Mesendoderm (in vitro differentiated cells): ENCODE data around the gene TMEM236.
"Not testable (repeated sequence)": the region's sequence is repeated elsewhere in the genome, so short reads cannot be mapped to it uniquely, and the experiment has no call there.

Experiments
- DNase-seq: peaks from one replicate; pipeline ENCODE4 v3.0.0; 2013
- H2AK5ac ChIP-seq: 2 replicates; pipeline ENCODE4 v1.6.1; 2013; ENCODE audit warnings: low read length, inconsistent platforms
- H2BK120ac ChIP-seq: 2 replicates; pipeline ENCODE4 v1.6.1; 2013; ENCODE audit warnings: low read depth, mild to moderate bottlenecking, low read length, moderate library complexity, mixed read lengths
- H2BK15ac ChIP-seq: replicated peaks from 2 replicates; pipeline ENCODE4 v1.6.1; 2013; ENCODE audit warnings: low read depth, mild to moderate bottlenecking, moderate library complexity
- H2BK5ac ChIP-seq: 2 replicates; pipeline ENCODE4 v1.6.1; 2013; ENCODE audit warnings: low read length, inconsistent platforms
- H3K18ac ChIP-seq: 2 replicates; pipeline ENCODE4 v1.6.1; 2013; ENCODE audit warnings: mild to moderate bottlenecking, low read length, mixed read lengths
- H3K23ac ChIP-seq: one replicate; pipeline ENCODE4 v1.6.1; 2013; ENCODE audit warnings: low read length
- H3K27ac ChIP-seq: 2 replicates; pipeline ENCODE4 v1.5.1; 2013; ENCODE audit warnings: low read depth, mild to moderate bottlenecking, inconsistent platforms, low read length, moderate library complexity
- H3K27me3 ChIP-seq: 2 replicates; pipeline ENCODE4 v1.6.1; 2013; ENCODE audit warnings: low read length, control low read depth, mild to moderate bottlenecking, inconsistent platforms; ENCODE audit not compliant: insufficient read depth, poor library complexity
- H3K36me3 ChIP-seq: 2 replicates; pipeline ENCODE4 v1.6.1; 2013; ENCODE audit warnings: low read length, inconsistent platforms; ENCODE audit not compliant: control insufficient read depth, insufficient read depth
- H3K4ac ChIP-seq: one replicate; pipeline ENCODE4 v1.6.1; 2013; ENCODE audit warnings: low read depth, mild to moderate bottlenecking, low read length, moderate library complexity
- H3K4me1 ChIP-seq: 2 replicates; pipeline ENCODE4 v1.6.1; 2013; ENCODE audit warnings: low read depth, low read length, inconsistent platforms; ENCODE audit not compliant: control insufficient read depth
- H3K4me2 ChIP-seq: 2 replicates; pipeline ENCODE4 v1.6.1; 2013; ENCODE audit warnings: low read length
- H3K4me3 ChIP-seq: 2 replicates; pipeline ENCODE4 v1.5.1; 2013; ENCODE audit warnings: mild to moderate bottlenecking, low read length
- H3K56ac ChIP-seq: one replicate; pipeline ENCODE4 v1.6.1; 2013; ENCODE audit warnings: low read length
- H3K79me1 ChIP-seq: 2 replicates; pipeline ENCODE4 v1.6.1; 2013; ENCODE audit warnings: low read length, inconsistent platforms
- H3K79me2 ChIP-seq: 2 replicates; pipeline ENCODE4 v1.6.1; 2013; ENCODE audit warnings: mild to moderate bottlenecking, low read length; ENCODE audit not compliant: control insufficient read depth, insufficient read depth
- H3K9ac ChIP-seq: 2 replicates; pipeline ENCODE4 v1.6.1; 2013; ENCODE audit warnings: low read length, inconsistent platforms
- H4K5ac ChIP-seq: one replicate; pipeline ENCODE4 v1.6.1; 2013; ENCODE audit warnings: low read length
- H4K8ac ChIP-seq: one replicate; pipeline ENCODE4 v1.6.1; 2013; ENCODE audit warnings: low read depth, mild to moderate bottlenecking, control low read depth, low read length, moderate library complexity
- WGBS: extraction: QIAGEN DNeasy Blood & Tissue Kit; methylation state at CpG from one replicate; pipeline ENCODE4 v1.1.7; 2013; ENCODE audit warnings: low lambda C conversion rate, missing lambda C conversion rate; ENCODE audit not compliant: insufficient coverage; ENCODE audit errors: extremely low coverage; 5-methylcytosine and 5-hydroxymethylcytosine counted together

TMEM236 gene

GRCh38 chr10:17712053-17712452 is 39.9 kb upstream of the TMEM236 start:
- Histone ChIP-seq H3K27ac (no peak overlapping the region), H3K4ac (no peak overlapping the region), H2AK5ac (no peak overlapping the region), H4K5ac (no peak overlapping the region), H2BK5ac (no peak overlapping the region), H2BK15ac (no peak overlapping the region), H3K79me2 (no peaks in the 10 kb centered on the region), H3K18ac (no peak overlapping the region), H3K4me3 (no peak overlapping the region), H3K23ac (no peak overlapping the region), H3K56ac (no peak overlapping the region), H3K27me3 (no peaks in the 10 kb centered on the region), H3K9ac (no peak overlapping the region), H4K8ac (no peak overlapping the region), H3K4me1 (no peaks in the 10 kb centered on the region), H3K79me1 (no peaks in the 10 kb centered on the region), H2BK120ac (no peak overlapping the region), H3K4me2 (no peak overlapping the region), H3K36me3 (peaks cover 4% of the 10 kb centered on the region)
- WGBS = no CpG with 5 or more reads among the region's 5 CpGs
- DNase-seq = no peak

GRCh38 chr10:17712717-17713471 is 39.1 kb upstream of the TMEM236 start:
- H3K79me1 ChIP-seq = no peaks in the 10 kb centered on the region
- no peak overlapping the region for H3K23ac ChIP-seq
- H3K56ac ChIP-seq = no peak overlapping the region
- H4K5ac ChIP-seq = no peak overlapping the region
- no peak overlapping the region for H3K4ac ChIP-seq
- no peak overlapping the region for H2BK120ac ChIP-seq
- H2AK5ac ChIP-seq = no peak overlapping the region
- no peak overlapping the region for H3K4me3 ChIP-seq
- H3K9ac ChIP-seq = no peak overlapping the region
- no peak overlapping the region for H2BK5ac ChIP-seq
- H3K4me1 ChIP-seq = no peaks in the 10 kb centered on the region
- H2BK15ac ChIP-seq = no peak overlapping the region
- WGBS = no CpG with 5 or more reads among the region's 18 CpGs
- no peak for DNase-seq
- no peak overlapping the region for H3K18ac ChIP-seq
- no peak overlapping the region for H3K4me2 ChIP-seq
- H3K27me3 ChIP-seq = no peaks in the 10 kb centered on the region
- no peak overlapping the region for H4K8ac ChIP-seq
- H3K36me3 ChIP-seq = peaks cover 4% of the 10 kb centered on the region
- no peak overlapping the region for H3K27ac ChIP-seq
- H3K79me2 ChIP-seq = no peaks in the 10 kb centered on the region

- H3K27me3 ChIP-seq = no peaks in the 10 kb centered on the region
- H3K4me2 ChIP-seq = no peak overlapping the region
- WGBS = no CpG with 5 or more reads among the region's 10 CpGs
- H3K56ac ChIP-seq = no peak overlapping the region
- no peak overlapping the region for H2AK5ac ChIP-seq
- no peak overlapping the region for H4K8ac ChIP-seq
- no peak overlapping the region for H3K27ac ChIP-seq
- no peak overlapping the region for H3K9ac ChIP-seq
- H3K36me3 ChIP-seq = peaks cover 4% of the 10 kb centered on the region
- no peak overlapping the region for H3K4me3 ChIP-seq
- H3K4me1 ChIP-seq = no peaks in the 10 kb centered on the region
- H4K5ac ChIP-seq = no peak overlapping the region
- H2BK15ac ChIP-seq = no peak overlapping the region
- no peak overlapping the region for H2BK5ac ChIP-seq
- H3K79me2 ChIP-seq = no peaks in the 10 kb centered on the region
- no peaks in the 10 kb centered on the region for H3K79me1 ChIP-seq
- H3K18ac ChIP-seq = no peak overlapping the region
- no peak for DNase-seq
- H3K4ac ChIP-seq = no peak overlapping the region
- H2BK120ac ChIP-seq = no peak overlapping the region
- no peak overlapping the region for H3K23ac ChIP-seq
Observed at GRCh38 chr10:17713758-17714157, 38.2 kb upstream of the TMEM236 start.

- H2BK15ac ChIP-seq = no peak overlapping the region
- H2AK5ac ChIP-seq = no peak overlapping the region
- no peak overlapping the region for H2BK120ac ChIP-seq
- no peak overlapping the region for H3K18ac ChIP-seq
- no peak overlapping the region for H4K5ac ChIP-seq
- DNase-seq = no peak
- no peaks in the 10 kb centered on the region for H3K79me2 ChIP-seq
- H3K36me3 ChIP-seq = peaks cover 4% of the 10 kb centered on the region
- H3K9ac ChIP-seq = no peak overlapping the region
- H3K4me1 ChIP-seq = no peaks in the 10 kb centered on the region
- H3K56ac ChIP-seq = no peak overlapping the region
- H3K4me3 ChIP-seq = no peak overlapping the region
- H3K27ac ChIP-seq = no peak overlapping the region
- H3K27me3 ChIP-seq = no peaks in the 10 kb centered on the region
- no CpG with 5 or more reads among the region's 4 CpGs for WGBS
- no peak overlapping the region for H3K23ac ChIP-seq
- no peak overlapping the region for H2BK5ac ChIP-seq
- H3K79me1 ChIP-seq = no peaks in the 10 kb centered on the region
- no peak overlapping the region for H4K8ac ChIP-seq
- no peak overlapping the region for H3K4ac ChIP-seq
- H3K4me2 ChIP-seq = no peak overlapping the region
Observed at GRCh38 chr10:17716161-17716560, 35.8 kb upstream of the TMEM236 start.

GRCh38 chr10:17722317-17723014 is 29.5 kb upstream of the TMEM236 start:
- H2BK15ac ChIP-seq, H2BK120ac ChIP-seq, H3K4ac ChIP-seq, H3K9ac ChIP-seq, H3K4me2 ChIP-seq, H3K4me3 ChIP-seq, H4K5ac ChIP-seq, H3K79me2 ChIP-seq, H3K27ac ChIP-seq, DNase-seq, H3K23ac ChIP-seq, H3K27me3 ChIP-seq, H3K79me1 ChIP-seq, H2BK5ac ChIP-seq, H3K4me1 ChIP-seq, H3K36me3 ChIP-seq, H3K18ac ChIP-seq, H4K8ac ChIP-seq, H3K56ac ChIP-seq, H2AK5ac ChIP-seq: not testable (repeated sequence)
- WGBS = no CpG with 5 or more reads among the region's 25 CpGs
